Mesothelial cell of epicardium (in vitro differentiated cells): ENCODE results near the gene TELO2. TPM values are rescaled to one million over a fixed set of nuclear protein-coding genes. Genes with fewer than 3 reads are reported as not detected.

Source experiments
- DNase-seq, 2 experiments: peaks; one replicate each; pipeline ENCODE4 v3.0.0; 2021; ENCODE audit warnings: low spot score in 2 of 2; ENCODE audit not compliant: unreplicated experiment in 2 of 2
- H3K27ac Mint-ChIP-seq: 2 replicates; pipeline ENCODE4 v1.8.0; 2021; ENCODE audit warnings: mixed read lengths
- H3K27me3 Mint-ChIP-seq: 2 replicates; pipeline ENCODE4 v1.8.0; 2021; ENCODE audit warnings: low read depth, mixed read lengths
- H3K36me3 Mint-ChIP-seq: 2 replicates; pipeline ENCODE4 v1.8.0; 2021; ENCODE audit warnings: mixed read lengths
- H3K4me1 Mint-ChIP-seq: 2 replicates; pipeline ENCODE4 v1.8.0; 2021; ENCODE audit warnings: mixed read lengths
- H3K4me3 Mint-ChIP-seq: 2 replicates; pipeline ENCODE4 v1.8.0; 2021; ENCODE audit warnings: mild to moderate bottlenecking, moderate library complexity, mixed read lengths
- H3K9me3 Mint-ChIP-seq: 2 replicates; pipeline ENCODE4 v1.8.0; 2021; ENCODE audit warnings: mixed read lengths
- CTCF ChIP-seq: fragments of 200-600 bp; sonication (generic); IDR thresholded peaks from one replicate; pipeline ENCODE4 v1.5.0; 2021; ENCODE audit warnings: antibody characterized with exemption; ENCODE audit not compliant: unreplicated experiment
- total RNA-seq: library from RNA; stranded (reverse); gene quantifications from 3 replicates; pipeline ENCODE4 v1.2.1, GENCODE V29; 2021

The TELO2 gene
- total RNA-seq, 1 donor from 2014 or later = 70.2 TPM

DNA sequence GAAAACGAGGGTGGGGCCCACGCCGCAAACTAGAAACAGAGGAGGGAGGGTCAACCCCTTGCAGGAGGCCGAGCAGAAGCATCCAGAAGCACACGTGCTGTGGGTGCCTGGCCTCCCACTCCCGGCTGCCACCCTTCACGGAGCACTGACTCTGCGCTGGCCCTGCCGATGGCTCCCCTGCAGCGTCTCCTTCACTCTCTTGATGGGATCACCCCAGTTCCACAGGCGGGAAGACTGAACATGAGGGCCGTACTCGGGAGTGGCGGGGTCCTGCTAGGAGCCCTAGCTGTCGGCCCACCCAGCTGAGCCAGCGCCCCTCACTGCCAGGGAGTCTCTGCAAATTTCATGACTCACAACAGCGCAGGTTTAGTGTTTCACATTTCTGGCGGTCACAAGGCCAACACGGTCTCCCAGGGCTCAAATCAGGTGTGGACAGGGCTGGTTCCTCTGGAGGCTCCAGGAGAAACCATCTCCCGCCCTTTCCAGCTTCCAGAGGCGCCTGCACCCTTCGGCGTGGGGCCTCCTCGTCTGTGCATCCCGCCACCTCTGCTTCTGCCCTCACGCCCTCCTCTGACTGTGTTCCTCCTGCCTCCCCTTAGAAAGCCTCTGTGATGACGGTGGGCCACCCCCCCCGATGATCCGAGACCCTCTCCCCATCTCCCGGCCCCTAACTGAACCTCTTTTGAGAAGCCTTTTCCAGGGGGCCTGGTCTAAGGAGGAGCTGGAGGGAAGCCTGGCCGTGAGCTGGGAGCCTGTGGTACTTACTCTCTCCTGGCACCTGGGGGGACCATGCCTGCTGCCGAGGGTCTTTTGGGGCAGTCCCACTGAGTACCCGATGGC lies 6.4 kb upstream of the TELO2 start:
- no peak overlapping the region for H3K4me3 Mint-ChIP-seq
- no peaks in the 10 kb centered on the region for H3K4me1 Mint-ChIP-seq
- no peaks in the 10 kb centered on the region for H3K9me3 Mint-ChIP-seq
- H3K27me3 Mint-ChIP-seq = peaks cover 9% of the 10 kb centered on the region
- no peaks in the 10 kb centered on the region for H3K36me3 Mint-ChIP-seq
- no peak for DNase-seq
- no peak for TF ChIP-seq CTCF
- H3K27ac Mint-ChIP-seq = no peak overlapping the region

- Mint-ChIP-seq H3K4me1 (peaks cover 1% of the 10 kb centered on the region), H3K4me3 (no peak overlapping the region), H3K9me3 (no peaks in the 10 kb centered on the region), H3K27ac (no peak overlapping the region), H3K27me3 (peaks cover 9% of the 10 kb centered on the region), H3K36me3 (no peaks in the 10 kb centered on the region)
- DNase-seq = no peak
- no peak for TF ChIP-seq CTCF
Measured at GRCh38 chr16:1487395-1488053, 5.6 kb upstream of the TELO2 start.

DNA sequence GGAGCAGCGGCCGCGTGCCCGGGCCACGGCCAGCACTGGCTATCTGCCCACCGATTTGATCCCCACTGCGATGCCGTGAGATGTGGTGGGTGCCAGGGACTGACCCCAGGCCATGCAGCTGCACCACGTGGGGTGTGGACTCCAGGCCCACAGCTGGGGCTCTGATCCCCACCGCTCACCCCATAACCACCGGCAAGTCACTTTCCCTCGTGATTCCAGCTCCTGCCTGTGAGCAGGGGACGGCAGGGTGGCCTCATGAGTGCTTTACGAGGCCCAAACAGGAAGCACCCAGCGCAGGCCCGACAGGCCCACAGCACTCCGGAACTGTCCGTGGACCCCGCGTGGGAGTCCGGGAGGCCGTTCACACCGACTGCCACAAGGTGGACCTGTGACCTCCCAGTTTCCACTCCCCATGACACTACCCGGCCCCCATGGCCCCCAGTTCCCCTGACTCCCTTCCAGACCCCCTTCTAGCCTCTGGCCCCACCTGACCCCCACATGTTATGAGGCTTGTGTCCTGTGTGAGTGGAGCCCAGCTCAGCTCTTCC lies 5.0 kb upstream of the TELO2 start:
- no peak for DNase-seq
- no peaks in the 10 kb centered on the region for H3K9me3 Mint-ChIP-seq

DNA sequence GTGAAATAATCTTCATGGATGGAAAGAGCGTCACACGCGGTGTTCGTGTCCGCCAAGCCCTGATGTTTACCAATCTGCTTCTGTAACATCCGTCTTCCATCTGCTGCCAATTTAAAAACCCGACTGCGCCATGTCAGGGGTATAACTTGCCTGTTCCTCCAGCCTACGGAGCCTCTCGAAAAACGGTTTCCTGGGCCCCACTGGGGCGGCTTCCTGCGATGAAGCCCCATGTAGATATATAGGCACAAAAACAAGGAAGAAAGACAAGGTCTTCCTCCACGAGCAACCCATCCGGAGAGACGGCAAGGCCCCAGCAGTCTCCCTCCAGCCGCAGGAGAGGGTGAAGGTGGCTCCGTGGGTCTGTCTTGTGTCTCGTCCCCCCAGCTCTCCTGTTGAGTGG lies 4.5 kb upstream of the TELO2 start, which contains the start of gene PTX4:
PTX4 (minus strand) TSS at position 326 of the 400 bp plus-strand sequence; CDS start at position 291, 35 bp downstream.
- H3K4me3 Mint-ChIP-seq = no peak within 1 kb of the TSS
- DNase-seq = no peak
- no peak for TF ChIP-seq CTCF
- no peaks in the 10 kb centered on the region for H3K36me3 Mint-ChIP-seq
- H3K9me3 Mint-ChIP-seq = no peaks in the 10 kb centered on the region
- no peak within 1 kb of the TSS for H3K27ac Mint-ChIP-seq
- peaks cover 7% of the 10 kb centered on the region for H3K4me1 Mint-ChIP-seq
- H3K27me3 Mint-ChIP-seq = peaks cover 8% of the 10 kb centered on the region

More for the DNA sequence above, 5.0 kb upstream of the TELO2 start:
- no peak for TF ChIP-seq CTCF
- Mint-ChIP-seq H3K27ac (no peak overlapping the region), H3K4me1 (peaks cover 7% of the 10 kb centered on the region), H3K4me3 (no peak overlapping the region), H3K36me3 (no peaks in the 10 kb centered on the region), H3K27me3 (peaks cover 9% of the 10 kb centered on the region)

DNA sequence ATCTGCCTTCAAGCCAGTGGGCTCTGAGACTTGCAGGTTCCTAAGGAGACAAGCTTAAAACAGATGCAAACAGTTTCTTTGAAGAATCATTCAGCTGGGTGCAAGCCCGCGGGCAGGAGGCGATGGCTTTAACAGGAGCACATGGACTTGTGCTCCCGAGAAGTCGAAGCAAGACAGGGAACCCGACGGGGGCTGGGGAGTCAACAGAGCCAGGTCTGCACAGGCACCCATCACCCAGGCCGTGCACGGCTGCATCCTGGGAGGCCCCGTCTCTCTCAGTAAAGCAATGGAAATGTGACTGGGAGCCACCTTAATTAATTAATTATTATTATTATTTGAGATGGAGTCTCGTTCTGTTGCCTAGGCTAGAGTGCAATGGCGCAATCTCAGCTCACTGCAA lies 4.1 kb upstream of the TELO2 start:
- no peak for DNase-seq
- no peak for TF ChIP-seq CTCF
- Mint-ChIP-seq H3K4me1 (peaks cover 9% of the 10 kb centered on the region), H3K27me3 (peaks cover 5% of the 10 kb centered on the region), H3K9me3 (no peaks in the 10 kb centered on the region), H3K36me3 (no peaks in the 10 kb centered on the region), H3K27ac (no peak overlapping the region), H3K4me3 (no peak overlapping the region)
